A549 (cell line): ENCODE measurements around the gene MYOZ1. TPM values are rescaled to one million over a fixed set of nuclear protein-coding genes. Genes with fewer than 3 reads are reported as not detected.
"Not testable (repeated sequence)": the region's sequence is repeated elsewhere in the genome, so short reads cannot be mapped to it uniquely, and the experiment has no call there.

Experiments used
- ATAC-seq, 2 experiments: fragments of 200-7000 bp in 1 of 2; fragments of >200 bp in 1 of 2; cut with Nextera tagmentation in 1 of 2; cut with Tn5 transposase in 1 of 2; 3 replicates each; pipeline versions ENCODE4 v1.8.0 to v1.9.1; 2018 to 2020; ENCODE audit warnings: mild to moderate bottlenecking in 1 of 2, moderate library complexity in 1 of 2
- CTCF ChIA-PET: fragments of 300-600 bp; sonication (Branson Sonifier 250); formaldehyde crosslinking; extraction: SDS; loops from one replicate; lab custom pipeline; 2021; ENCODE audit warnings: antibody characterized with exemption, inconsistent platforms; lab: Yijun Ruan, JAX
- POLR2A ChIA-PET: fragments of 350-600 bp; formaldehyde crosslinking; extraction: SDS; loops from one replicate; lab custom pipeline; 2021; ENCODE audit warnings: antibody characterized with exemption, inconsistent platforms; lab: Yijun Ruan, JAX
- DNase-seq, 2 experiments: peaks; one replicate each; pipeline versions ENCODE4 v3.0.0 to v3.0.0-alpha.2; 2011 to 2016; ENCODE audit warnings: low read depth in 1 of 2, low spot score in 1 of 2
- FAIRE-seq: peaks from 2 replicates; lab custom pipeline; 2011; peaks lifted over from hg19 to GRCh38; lab: Jason Lieb, UNC
- H3K27ac ChIP-seq, 2 experiments: fragments of >200 bp; sonication (Bioruptor Twin); formaldehyde crosslinking; 3 replicates each; pipeline ENCODE4 v1.5.1; 2016 to 2017
- H3K4me1 ChIP-seq: fragments of >200 bp; sonication (Bioruptor Twin); formaldehyde crosslinking; 3 replicates; pipeline ENCODE4 v1.6.1; 2016
- H3K4me2 ChIP-seq: fragments of >200 bp; sonication (Bioruptor Twin); formaldehyde crosslinking; 3 replicates; pipeline ENCODE4 v1.6.1; 2016
- H3K4me3 ChIP-seq: fragments of >200 bp; sonication (Bioruptor Twin); formaldehyde crosslinking; 3 replicates; pipeline ENCODE4 v1.5.1; 2016
- H3K9me3 ChIP-seq: fragments of >200 bp; sonication (Bioruptor Twin); formaldehyde crosslinking; 3 replicates; pipeline ENCODE4 v1.6.1; 2016
- EHF ChIP-seq: fragments of 250-450 bp; sonication (Bioruptor Pico); IDR thresholded peaks from 2 replicates; pipeline ENCODE4 v1.5.0; 2020; ENCODE audit warnings: mild to moderate bottlenecking
- EHMT2 ChIP-seq: fragments of 200-600 bp; sonication (generic); IDR thresholded peaks from 2 replicates; pipeline ENCODE4 v1.6.1; 2016; ENCODE audit warnings: antibody characterized with exemption, low read depth, mild to moderate bottlenecking, moderate library complexity
- HOXA7 ChIP-seq: fragments of 250-450 bp; sonication (Bioruptor Pico); IDR thresholded peaks from 2 replicates; pipeline ENCODE4 v1.5.0; 2020; ENCODE audit warnings: mild to moderate bottlenecking, moderate library complexity
- HOXB5 ChIP-seq: fragments of 250-450 bp; sonication (Bioruptor Pico); IDR thresholded peaks from 2 replicates; pipeline ENCODE4 v1.5.0; 2020; ENCODE audit warnings: mild to moderate bottlenecking, moderate library complexity
- KDM1A ChIP-seq: fragments of 200-600 bp; sonication (generic); IDR thresholded peaks from 2 replicates; pipeline ENCODE4 v1.6.1; 2016; ENCODE audit warnings: low read depth, mild to moderate bottlenecking
- MYC ChIP-seq: IDR thresholded peaks from 2 replicates; pipeline ENCODE4 v1.6.1; 2012; ENCODE audit warnings: mild to moderate bottlenecking, inconsistent platforms, low read length, improper control_type of control experiment, borderline replicate concordance
- NFE2L2 ChIP-seq: fragments of 150-350 bp; conservative IDR thresholded peaks from 2 replicates; pipeline ENCODE4 v1.6.1; 2014; ENCODE audit warnings: low read length
- NPAS2 ChIP-seq: fragments of 250-450 bp; sonication (Bioruptor Pico); IDR thresholded peaks from 2 replicates; pipeline ENCODE4 v1.8.0; 2022; ENCODE audit warnings: mild to moderate bottlenecking, moderate library complexity, borderline replicate concordance
- RAD21 ChIP-seq, 2 experiments: fragments of >200 bp in 1 of 2; sonication (Bioruptor Twin) in 1 of 2; formaldehyde crosslinking in 1 of 2; IDR thresholded peaks in 1 of 2; conservative IDR thresholded peaks in 1 of 2; 2 replicates in 1 of 2; 3 replicates in 1 of 2; pipeline ENCODE4 v1.6.1; 2012 to 2018; ENCODE audit warnings: inconsistent platforms in 1 of 2
- RFX5 ChIP-seq: fragments of 450-650 bp; IDR thresholded peaks from 2 replicates; pipeline ENCODE4 v1.7.1; 2014; ENCODE audit warnings: antibody characterized with exemption, mild to moderate bottlenecking, moderate library complexity
- WGBS: methylation state at CpG from one replicate; pipeline ENCODE4 v1.1.6; 2017; ENCODE audit errors: missing lambda C conversion rate; 5-methylcytosine and 5-hydroxymethylcytosine counted together
- polyA plus RNA-seq, 4 experiments: library from polyadenylated mRNA; depleted of rRNA in 3 of 4; stranded (reverse); fragments of >200 nt; fragmentation: RNase III in 1 of 4; extraction: RNeasy Plus Mini Kit Qiagen cat#74134 plus additional on column Dnase treatment in 1 of 4; gene quantifications; 2 replicates in 3 of 4; 3 replicates in 1 of 4; pipeline ENCODE4 v1.2.3, GENCODE V29; 2011 to 2017
- TF ChIP-seq, protein P1 (sequence below): fragments of >200 bp; sonication (Bioruptor Twin); formaldehyde crosslinking; IDR thresholded peaks from 2 replicates; pipeline ENCODE4 v1.6.1; 2016
- TF ChIP-seq, protein P2 (sequence below): fragments of 450-650 bp; IDR thresholded peaks from 2 replicates; pipeline ENCODE4 v1.6.1; 2014; ENCODE audit warnings: antibody characterized with exemption
- TF ChIP-seq, protein P3 (sequence below): IDR thresholded peaks from 2 replicates; pipeline ENCODE4 v1.6.1; 2012

Gene MYOZ1
- polyA plus RNA-seq, 2 of the 4 experiments (the other 2 are of a cell fraction): 0.04 TPM; not detected in 1

DNA sequence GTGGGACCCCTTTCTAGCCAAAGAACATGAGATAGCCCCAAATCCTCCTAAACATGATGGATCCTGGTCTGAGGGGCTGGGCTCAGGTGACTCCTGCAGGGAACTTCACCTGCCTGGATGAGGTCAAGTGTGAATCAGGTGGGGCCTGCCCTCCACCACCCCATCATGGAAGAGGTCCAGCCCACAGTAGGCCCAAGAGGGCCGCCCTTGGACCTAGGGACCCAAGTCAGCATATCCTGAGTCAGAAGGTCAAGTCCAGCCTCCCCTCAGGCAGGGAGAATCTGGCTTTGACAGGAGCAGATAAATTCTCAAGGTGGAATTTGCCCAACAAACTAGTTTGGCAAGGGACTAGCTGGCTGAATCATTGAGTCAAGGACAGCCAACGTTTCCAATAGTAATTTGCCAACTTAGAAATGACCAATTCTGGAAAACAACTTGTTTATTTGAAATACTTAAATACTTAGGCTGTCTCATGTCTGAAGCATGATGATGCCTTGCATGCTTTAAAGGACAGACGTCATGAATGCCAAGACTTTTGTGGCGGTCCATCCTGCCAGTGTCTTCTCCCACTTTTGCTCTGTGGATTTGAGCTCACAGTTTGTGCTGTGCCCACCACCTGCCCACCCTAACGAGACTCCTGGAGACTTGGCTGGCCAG is 25.0 kb upstream of the MYOZ1 start:
- DNase-seq, POLR2A ChIA-PET, ATAC-seq, H3K4me3 ChIP-seq, H3K4me2 ChIP-seq, CTCF ChIA-PET, FAIRE-seq, H3K4me1 ChIP-seq, H3K27ac ChIP-seq, H3K9me3 ChIP-seq: not testable (repeated sequence)
- WGBS: 46% methylated on average over 4 of the region's 5 CpGs

DNA sequence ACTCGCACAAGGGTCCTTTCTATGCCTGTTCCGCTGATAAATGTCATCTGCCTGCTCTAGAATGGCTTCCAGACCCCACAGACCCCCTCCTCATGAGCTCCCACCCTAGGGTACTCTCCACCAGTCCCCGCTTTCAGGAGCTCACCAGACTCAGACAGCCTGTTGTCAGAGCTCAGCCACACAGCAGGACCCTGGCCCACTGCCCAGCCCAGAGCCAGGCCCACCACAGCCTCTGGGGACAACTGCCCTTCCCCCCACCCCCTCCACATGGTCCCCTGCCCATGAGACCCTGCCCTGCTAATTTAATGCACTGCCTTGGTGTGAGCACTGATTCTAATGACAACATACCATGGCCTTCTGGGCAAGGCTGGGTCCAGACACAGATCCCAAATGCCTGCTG is 24.3 kb upstream of the MYOZ1 start:
- H3K4me1 ChIP-seq, ATAC-seq, H3K4me2 ChIP-seq, FAIRE-seq, DNase-seq, POLR2A ChIA-PET, H3K27ac ChIP-seq, CTCF ChIA-PET, H3K4me3 ChIP-seq, H3K9me3 ChIP-seq: not testable (repeated sequence)
- 88% methylated on average over 3 of the region's 3 CpGs for WGBS

DNA sequence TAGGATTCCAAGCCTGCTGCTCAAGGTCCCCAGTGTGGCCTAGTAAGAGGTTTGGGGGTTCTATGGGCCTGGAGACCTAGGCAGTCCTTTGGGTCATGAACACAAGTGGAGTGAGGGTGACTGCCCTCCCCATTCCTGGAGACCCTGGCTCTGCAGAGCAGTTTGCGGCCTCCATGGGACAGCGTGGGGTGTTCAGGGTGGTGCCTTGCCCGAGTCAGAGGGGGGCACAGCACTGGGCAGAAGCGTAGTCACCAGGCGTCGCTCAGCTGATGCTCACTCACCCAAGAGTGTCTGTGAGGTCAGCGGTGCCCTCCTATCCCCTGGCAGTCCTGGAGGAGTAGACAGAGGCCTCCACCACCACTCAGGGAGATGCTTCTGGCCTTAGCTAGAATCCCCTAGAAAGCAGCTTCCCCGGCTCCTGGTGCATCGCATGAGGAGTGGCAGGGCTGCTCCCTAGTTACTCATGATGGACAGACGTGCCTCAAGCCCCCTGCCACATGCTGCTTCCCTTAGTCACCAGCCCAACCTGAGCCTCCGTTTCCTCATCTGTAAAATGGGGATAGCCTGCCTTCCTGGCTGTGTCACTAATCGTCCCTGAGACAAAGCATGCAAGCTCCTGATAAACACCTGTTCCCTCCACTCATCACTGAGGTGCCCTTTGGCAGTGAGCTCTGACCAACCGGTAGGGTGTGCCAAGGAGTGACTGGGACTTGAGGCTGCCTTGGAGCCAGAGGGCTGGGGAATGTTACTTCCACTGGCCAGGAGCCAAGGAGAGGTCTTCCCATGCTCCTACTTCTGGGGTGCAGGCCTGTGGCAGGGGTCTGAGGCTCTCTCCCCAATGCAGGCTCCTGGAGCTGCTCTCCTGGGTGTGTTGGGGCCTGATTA is 23.1 kb upstream of the MYOZ1 start:
- CTCF ChIA-PET: interaction anchor here (1.7 kb wide), 1 partner anchor 135 kb away, joined by 4 read pairs; no protein-coding TSS in a partner anchor
- DNase-seq, FAIRE-seq: not testable (repeated sequence)

DNA sequence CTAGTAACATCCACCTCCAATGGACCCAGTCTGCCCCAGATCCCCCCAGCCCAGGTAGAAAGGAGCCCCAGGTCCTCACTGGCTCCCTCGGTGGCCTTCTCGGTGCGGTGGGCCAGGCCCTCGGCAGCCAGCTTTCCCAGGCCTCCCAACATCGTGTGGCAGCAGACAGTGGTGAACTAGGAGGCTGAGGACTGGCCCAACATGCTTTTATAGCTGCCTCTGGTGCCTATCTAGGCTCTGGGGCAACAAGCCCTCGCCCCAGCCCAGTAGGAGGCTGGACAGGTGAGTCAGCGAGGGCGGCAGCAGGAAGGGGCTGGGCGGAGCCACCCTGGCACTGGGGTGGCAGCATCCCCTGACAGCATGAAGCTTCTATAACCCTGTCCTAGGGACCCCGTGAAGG is 22.3 kb upstream of the MYOZ1 start:
- DNase-seq, H3K9me3 ChIP-seq, H3K4me1 ChIP-seq, ATAC-seq, H3K4me2 ChIP-seq, H3K4me3 ChIP-seq, FAIRE-seq, POLR2A ChIA-PET, H3K27ac ChIP-seq: not testable (repeated sequence)
- WGBS: 61% methylated on average over 5 of the region's 10 CpGs
- CTCF ChIA-PET: interaction anchor here (1.7 kb wide), 1 partner anchor 135 kb away, joined by 4 read pairs; no protein-coding TSS in a partner anchor

More for the DNA sequence above, 23.1 kb upstream of the MYOZ1 start:
- POLR2A ChIA-PET, ATAC-seq, H3K9me3 ChIP-seq, H3K4me1 ChIP-seq, H3K27ac ChIP-seq, H3K4me2 ChIP-seq, H3K4me3 ChIP-seq: not testable (repeated sequence)
- WGBS: 79% methylated on average over 7 of the region's 13 CpGs

DNA sequence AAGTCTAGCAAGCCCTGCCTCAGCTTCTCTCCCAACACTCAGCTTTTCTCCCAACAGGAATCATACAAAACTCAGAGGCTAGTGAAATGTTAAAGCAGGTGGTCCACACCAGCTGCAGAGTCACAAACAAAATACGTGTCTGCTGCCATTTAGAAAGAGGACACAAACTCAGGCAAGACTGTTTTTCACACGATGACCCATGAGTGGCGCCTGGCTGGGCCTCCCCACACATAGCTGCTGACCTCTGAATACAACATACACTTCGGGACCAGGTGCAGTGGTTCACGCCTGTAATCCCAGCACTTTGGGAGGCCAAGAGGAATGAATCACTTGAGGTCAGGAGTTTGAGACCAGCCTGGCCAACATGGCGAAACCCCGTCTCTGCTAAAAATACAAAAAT is 21.4 kb upstream of the MYOZ1 start:
- DNase-seq, H3K4me2 ChIP-seq, CTCF ChIA-PET, ATAC-seq, H3K4me1 ChIP-seq, H3K4me3 ChIP-seq, H3K9me3 ChIP-seq, POLR2A ChIA-PET, FAIRE-seq, H3K27ac ChIP-seq: not testable (repeated sequence)
- WGBS: 85% methylated on average over 7 of the region's 7 CpGs

DNA sequence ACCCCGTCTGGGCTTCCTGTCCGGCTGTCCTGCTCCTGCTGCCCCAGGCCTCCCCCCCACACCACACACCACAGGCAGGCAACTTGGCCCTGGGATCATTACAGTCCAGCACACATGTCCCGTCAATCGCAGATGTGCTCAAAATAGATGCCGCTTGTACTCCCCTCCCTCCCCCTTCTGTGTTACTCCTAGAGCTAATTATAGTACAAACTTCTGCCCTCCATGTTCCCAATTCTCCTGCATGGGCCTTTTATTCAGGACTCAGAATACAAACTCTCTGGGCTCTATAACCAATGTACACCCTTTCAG is 14.7 kb upstream of the MYOZ1 start, which contains the start of gene SYNPO2L:
SYNPO2L (minus strand) TSS at position 40 of the 309 bp plus-strand sequence. CDS start 107 bp downstream, outside the sequence.
- ATAC-seq: no peak
- TF ChIP-seq HOXB5 (CRISPR knock-in tag): no peak
- no peak for TF ChIP-seq HOXA7
- no peak for TF ChIP-seq NPAS2 (CRISPR knock-in tag)
- TF ChIP-seq RFX5: no peak
- no peak for TF ChIP-seq MYC
- TF ChIP-seq RAD21 (conservative IDR thresholded peaks at IDR 0.05 in 1 of 2, IDR thresholded peaks at IDR 0.05 in 1 of 2): no peak
- TF ChIP-seq, protein P1, sequence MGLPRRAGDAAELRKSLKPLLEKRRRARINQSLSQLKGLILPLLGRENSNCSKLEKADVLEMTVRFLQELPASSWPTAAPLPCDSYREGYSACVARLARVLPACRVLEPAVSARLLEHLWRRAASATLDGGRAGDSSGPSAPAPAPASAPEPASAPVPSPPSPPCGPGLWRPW: no peak
- TF ChIP-seq, protein P2, sequence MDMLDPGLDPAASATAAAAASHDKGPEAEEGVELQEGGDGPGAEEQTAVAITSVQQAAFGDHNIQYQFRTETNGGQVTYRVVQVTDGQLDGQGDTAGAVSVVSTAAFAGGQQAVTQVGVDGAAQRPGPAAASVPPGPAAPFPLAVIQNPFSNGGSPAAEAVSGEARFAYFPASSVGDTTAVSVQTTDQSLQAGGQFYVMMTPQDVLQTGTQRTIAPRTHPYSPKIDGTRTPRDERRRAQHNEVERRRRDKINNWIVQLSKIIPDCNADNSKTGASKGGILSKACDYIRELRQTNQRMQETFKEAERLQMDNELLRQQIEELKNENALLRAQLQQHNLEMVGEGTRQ: no peak
- no peak for TF ChIP-seq EHMT2
- no peak for TF ChIP-seq NFE2L2
- no peak for TF ChIP-seq EHF
- TF ChIP-seq, protein P3, sequence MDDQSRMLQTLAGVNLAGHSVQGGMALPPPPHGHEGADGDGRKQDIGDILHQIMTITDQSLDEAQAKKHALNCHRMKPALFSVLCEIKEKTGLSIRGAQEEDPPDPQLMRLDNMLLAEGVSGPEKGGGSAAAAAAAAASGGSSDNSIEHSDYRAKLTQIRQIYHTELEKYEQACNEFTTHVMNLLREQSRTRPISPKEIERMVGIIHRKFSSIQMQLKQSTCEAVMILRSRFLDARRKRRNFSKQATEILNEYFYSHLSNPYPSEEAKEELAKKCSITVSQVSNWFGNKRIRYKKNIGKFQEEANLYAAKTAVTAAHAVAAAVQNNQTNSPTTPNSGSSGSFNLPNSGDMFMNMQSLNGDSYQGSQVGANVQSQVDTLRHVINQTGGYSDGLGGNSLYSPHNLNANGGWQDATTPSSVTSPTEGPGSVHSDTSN: no peak
- no peak for TF ChIP-seq KDM1A

More for the DNA sequence above, 14.7 kb upstream of the MYOZ1 start, which contains the start of gene SYNPO2L:
- Histone ChIP-seq H3K4me1 (0 out of 3 replicates have a peak, but pooled peaks cover under 1% of the 10 kb centered on the region), H3K4me2 (no peak within 1 kb of the TSS), H3K4me3 (no peak within 1 kb of the TSS), H3K27ac (no peak within 1 kb of the TSS), H3K9me3 (no peaks in the 10 kb centered on the region)
- DNase-seq (no peak), FAIRE-seq (no peak)
- ChIA-PET POLR2A (no interaction called here), CTCF (interaction anchor here (0.5 to 2.2 kb wide), 3 partner anchors 12 to 126 kb away, joined by 3 to 9 read pairs (median 5); no protein-coding TSS in a partner anchor)
- 95% methylated on average over 5 of the region's 5 CpGs for WGBS
